Measurements from ENCODE around the gene CLMN. TPM values are rescaled to one million over a fixed set of nuclear protein-coding genes. Genes with fewer than 3 reads are reported as not detected.

CLMN gene
- total RNA-seq (2014; rRNA removed; shearing (Covaris generic)) (0.11 and 0.76 TPM in 2 replicates), polyA plus RNA-seq (2016; fragmentation: Nextera tagmentation; extraction: Ambion mirVana) (0.20 and 0.53 TPM in 2 replicates)

- in situ Hi-C loops (cut with MboI): no loop called here
- H3K9me3 ChIP-seq (ENCODE audit: low read depth): no peaks in the 10 kb centered on the region
- H2AFZ ChIP-seq: peak within 1 kb of the TSS; percentile 86
- peaks cover 13% of the 10 kb centered on the region for H3K27me3 ChIP-seq (replicated peaks; ENCODE audit: insufficient read depth)
- no peaks in the 10 kb centered on the region for H3K36me3 ChIP-seq (ENCODE audit: low read depth)
- 2 to 3% methylated on average over 44 to 83 of the region's 98 CpGs for whole genome bisulfite sequencing, 2 experiments (ENCODE audit: low coverage in 1 of 2, low lambda C conversion rate in 2 of 2, missing lambda C conversion rate in 2 of 2)
- H3K4me3 ChIP-seq: peak within 1 kb of the TSS; percentile 73
- H3F3A ChIP-seq (ENCODE audit: insufficient read depth): no peaks in the 10 kb centered on the region
- peak within 1 kb of the TSS; percentile 53 for H3K9ac ChIP-seq
- H3K9me2 ChIP-seq (ENCODE audit: insufficient read depth): no peaks in the 10 kb centered on the region
- DNase-seq: peak; percentile 75
- no peaks in the 10 kb centered on the region for H3K4me1 ChIP-seq (ENCODE audit: insufficient read depth)
- TF ChIP-seq EZH2 (IDR thresholded peaks at IDR 0.05; ENCODE audit: insufficient read depth, poor library complexity, severe bottlenecking): no peak
- no peak for TF ChIP-seq EZH2phosphoT487 (IDR thresholded peaks at IDR 0.05; ENCODE audit: insufficient read depth, low read depth)
- H3K79me2 ChIP-seq (ENCODE audit: insufficient read depth): no peaks in the 10 kb centered on the region
- H3K4me2 ChIP-seq (ENCODE audit: unreplicated experiment): peak within 1 kb of the TSS; percentile 96
- no peak within 1 kb of the TSS for H3K27ac ChIP-seq
- no peaks in the 10 kb centered on the region for H4K20me1 ChIP-seq (ENCODE audit: insufficient read depth)
Observed at GRCh38 chr14:95319312-95320077, at the start of gene CLMN. Gene CLMN, minus strand, starts transcription at chr14:95319908. Its CDS starts 116 bp downstream, at chr14:95319792.

GRCh38 chr14:95365401-95365800 lies 45.7 kb upstream of the CLMN start:
- Histone ChIP-seq H3K4me2 (ENCODE audit: unreplicated experiment) (no peak overlapping the region), H3K9ac (no peak overlapping the region), H3K79me2 (ENCODE audit: insufficient read depth) (no peaks in the 10 kb centered on the region), H3K9me3 (ENCODE audit: low read depth) (no peaks in the 10 kb centered on the region), H3K27ac (no peak overlapping the region), H3F3A (ENCODE audit: insufficient read depth) (no peaks in the 10 kb centered on the region), H4K20me1 (ENCODE audit: insufficient read depth) (no peaks in the 10 kb centered on the region), H3K4me3 (no peak overlapping the region), H3K36me3 (ENCODE audit: low read depth) (no peaks in the 10 kb centered on the region), H3K9me2 (ENCODE audit: insufficient read depth) (no peaks in the 10 kb centered on the region), H2AFZ (no peak overlapping the region), H3K27me3 (replicated peaks; ENCODE audit: insufficient read depth) (peaks cover 31% of the 10 kb centered on the region), H3K4me1 (ENCODE audit: insufficient read depth) (no peaks in the 10 kb centered on the region)
- TF ChIP-seq EZH2phosphoT487 (IDR thresholded peaks at IDR 0.05; ENCODE audit: insufficient read depth, low read depth) (no peak), EZH2 (IDR thresholded peaks at IDR 0.05; ENCODE audit: insufficient read depth, poor library complexity, severe bottlenecking) (no peak)
- WGBS, 2 experiments (ENCODE audit: low coverage in 1 of 2, low lambda C conversion rate in 2 of 2, missing lambda C conversion rate in 2 of 2): 2 to 4% methylated on average over 2 of the region's 2 CpGs
- in situ Hi-C loops (cut with MboI): no loop called here
- no peak for DNase-seq

GRCh38 chr14:95364481-95365209 lies 44.9 kb upstream of the CLMN start:
- Histone ChIP-seq H3K9me2 (ENCODE audit: insufficient read depth) (no peaks in the 10 kb centered on the region), H3K27ac (no peak overlapping the region), H3K27me3 (replicated peaks; ENCODE audit: insufficient read depth) (peaks cover 30% of the 10 kb centered on the region), H3K4me1 (ENCODE audit: insufficient read depth) (no peaks in the 10 kb centered on the region), H4K20me1 (ENCODE audit: insufficient read depth) (no peaks in the 10 kb centered on the region), H3F3A (ENCODE audit: insufficient read depth) (no peaks in the 10 kb centered on the region), H3K79me2 (ENCODE audit: insufficient read depth) (no peaks in the 10 kb centered on the region), H3K9ac (no peak overlapping the region), H2AFZ (no peak overlapping the region), H3K4me3 (no peak overlapping the region), H3K4me2 (ENCODE audit: unreplicated experiment) (no peak overlapping the region), H3K36me3 (ENCODE audit: low read depth) (no peaks in the 10 kb centered on the region), H3K9me3 (ENCODE audit: low read depth) (no peaks in the 10 kb centered on the region)
- 55 to 73% methylated on average over 7 of the region's 7 CpGs for WGBS, 2 experiments (ENCODE audit: low coverage in 1 of 2, low lambda C conversion rate in 2 of 2, missing lambda C conversion rate in 2 of 2)
- no peak for DNase-seq
- in situ Hi-C loops (cut with MboI): no loop called here
- TF ChIP-seq EZH2phosphoT487 (IDR thresholded peaks at IDR 0.05; ENCODE audit: insufficient read depth, low read depth): no peak
- TF ChIP-seq EZH2 (IDR thresholded peaks at IDR 0.05; ENCODE audit: insufficient read depth, poor library complexity, severe bottlenecking): no peak

GRCh38 chr14:95363468-95363954 lies 43.8 kb upstream of the CLMN start:
- Histone ChIP-seq H3K27ac (no peak overlapping the region), H3K4me2 (ENCODE audit: unreplicated experiment) (no peak overlapping the region), H2AFZ (no peak overlapping the region), H3F3A (ENCODE audit: insufficient read depth) (no peaks in the 10 kb centered on the region), H3K9me2 (ENCODE audit: insufficient read depth) (no peaks in the 10 kb centered on the region), H3K9me3 (ENCODE audit: low read depth) (no peaks in the 10 kb centered on the region), H3K9ac (no peak overlapping the region), H3K4me1 (ENCODE audit: insufficient read depth) (no peaks in the 10 kb centered on the region), H3K4me3 (no peak overlapping the region), H3K36me3 (ENCODE audit: low read depth) (no peaks in the 10 kb centered on the region), H3K79me2 (ENCODE audit: insufficient read depth) (no peaks in the 10 kb centered on the region), H4K20me1 (ENCODE audit: insufficient read depth) (no peaks in the 10 kb centered on the region), H3K27me3 (replicated peaks; ENCODE audit: insufficient read depth) (peaks cover 28% of the 10 kb centered on the region)
- 37 to 40% methylated on average over 11 of the region's 11 CpGs for WGBS, 2 experiments (ENCODE audit: low coverage in 1 of 2, low lambda C conversion rate in 2 of 2, missing lambda C conversion rate in 2 of 2)
- in situ Hi-C loops (cut with MboI): no loop called here
- TF ChIP-seq EZH2phosphoT487 (IDR thresholded peaks at IDR 0.05; ENCODE audit: insufficient read depth, low read depth): no peak
- TF ChIP-seq EZH2 (IDR thresholded peaks at IDR 0.05; ENCODE audit: insufficient read depth, poor library complexity, severe bottlenecking): no peak
- no peak for DNase-seq

Measured in GM23248 (cell line).